H9 (cell line): ENCODE measurements around the gene WAC. TPM values are rescaled to one million over a fixed set of nuclear protein-coding genes. Genes with fewer than 3 reads are reported as not detected.

ENCODE experiments used
- DNase-seq: peaks from one replicate; pipeline ENCODE4 v3.0.0-alpha.2; 2017
- H2AFZ ChIP-seq: one replicate; pipeline ENCODE4 v1.6.1; 2013; ENCODE audit warnings: mild to moderate bottlenecking, low read length, control low read depth, moderate library complexity
- H2AK5ac ChIP-seq: 2 replicates; pipeline ENCODE4 v1.6.1; 2013; ENCODE audit warnings: low read length, control low read depth, mixed read lengths; ENCODE audit not compliant: insufficient read length
- H2BK120ac ChIP-seq: one replicate; pipeline ENCODE4 v1.6.1; 2013; ENCODE audit warnings: low read depth, mild to moderate bottlenecking, low read length, control low read depth, inconsistent platforms; ENCODE audit not compliant: poor library complexity, severe bottlenecking
- H2BK12ac ChIP-seq: 2 replicates; pipeline ENCODE4 v1.6.1; 2013; ENCODE audit warnings: low read length, control low read depth, mixed read lengths, low read depth; ENCODE audit not compliant: insufficient read length
- H2BK15ac ChIP-seq: 2 replicates; pipeline ENCODE4 v1.6.1; 2013; ENCODE audit warnings: low read depth, low read length, control low read depth
- H2BK20ac ChIP-seq: one replicate; pipeline ENCODE4 v1.6.1; 2013; ENCODE audit warnings: low read depth, mild to moderate bottlenecking, low read length, control low read depth, inconsistent platforms; ENCODE audit not compliant: poor library complexity, severe bottlenecking
- H2BK5ac ChIP-seq: 2 replicates; pipeline ENCODE4 v1.6.1; 2013; ENCODE audit warnings: low read length, control low read depth, mixed read lengths; ENCODE audit not compliant: insufficient read length
- H3K14ac ChIP-seq: 2 replicates; pipeline ENCODE4 v1.6.1; 2013; ENCODE audit warnings: low read length, control low read depth; ENCODE audit not compliant: insufficient read depth
- H3K18ac ChIP-seq: 2 replicates; pipeline ENCODE4 v1.6.1; 2013; ENCODE audit warnings: low read depth, mild to moderate bottlenecking, mixed read lengths, low read length, control low read depth; ENCODE audit not compliant: insufficient read length
- H3K23ac ChIP-seq: 2 replicates; pipeline ENCODE4 v1.6.1; 2013; ENCODE audit warnings: low read length, control low read depth, mixed read lengths, low read depth; ENCODE audit not compliant: insufficient read length
- H3K23me2 ChIP-seq: 2 replicates; pipeline ENCODE4 v1.6.1; 2013; ENCODE audit warnings: low read depth, mild to moderate bottlenecking, mixed read lengths, low read length, control low read depth; ENCODE audit not compliant: insufficient read length, poor library complexity, severe bottlenecking
- H3K27ac ChIP-seq: 2 replicates; pipeline ENCODE4 v1.5.1; 2013; ENCODE audit warnings: low read length, control low read depth, mixed read lengths, low read depth; ENCODE audit not compliant: insufficient read length
- H3K27me3 ChIP-seq: 2 replicates; pipeline ENCODE4 v1.6.1; 2013; ENCODE audit warnings: low read length, control low read depth, inconsistent platforms; ENCODE audit not compliant: insufficient read depth
- H3K4ac ChIP-seq: 2 replicates; pipeline ENCODE4 v1.6.1; 2013; ENCODE audit warnings: low read depth, mild to moderate bottlenecking, control low read depth, inconsistent platforms, low read length, moderate library complexity
- H3K4me1 ChIP-seq: 2 replicates; pipeline ENCODE4 v1.6.1; 2013; ENCODE audit warnings: low read length, control low read depth, inconsistent platforms; ENCODE audit not compliant: insufficient read depth
- H3K4me2 ChIP-seq: 2 replicates; pipeline ENCODE4 v1.6.1; 2013; ENCODE audit warnings: low read length, control low read depth, mixed read lengths; ENCODE audit not compliant: insufficient read length, insufficient read depth
- H3K56ac ChIP-seq: 2 replicates; pipeline ENCODE4 v1.6.1; 2013; ENCODE audit warnings: low read depth, mild to moderate bottlenecking, mixed read lengths, low read length, control low read depth; ENCODE audit not compliant: insufficient read length
- H3K79me1 ChIP-seq: 2 replicates; pipeline ENCODE4 v1.6.1; 2013; ENCODE audit warnings: low read depth, mild to moderate bottlenecking, moderate library complexity, low read length, control low read depth, inconsistent platforms; ENCODE audit not compliant: insufficient read depth, poor library complexity, severe bottlenecking
- H3K79me2 ChIP-seq: 2 replicates; pipeline ENCODE4 v1.6.1; 2013; ENCODE audit warnings: low read length, control low read depth, inconsistent platforms; ENCODE audit not compliant: insufficient read depth
- H3K9ac ChIP-seq: 2 replicates; pipeline ENCODE4 v1.6.1; 2013; ENCODE audit warnings: low read length, control low read depth, mixed read lengths; ENCODE audit not compliant: insufficient read length; ENCODE audit errors: extremely low read depth
- H3K9me3 ChIP-seq: one replicate; pipeline ENCODE4 v1.6.1; 2013; ENCODE audit warnings: low read depth, low read length, inconsistent platforms; ENCODE audit not compliant: control insufficient read depth
- H3T11ph ChIP-seq: one replicate; pipeline ENCODE4 v1.6.1; 2013; ENCODE audit warnings: mild to moderate bottlenecking, low read length, control low read depth, inconsistent platforms
- H4K20me1 ChIP-seq: one replicate; pipeline ENCODE4 v1.6.1; 2013; ENCODE audit not compliant: control insufficient read depth, insufficient read length, insufficient read depth
- H4K5ac ChIP-seq: 2 replicates; pipeline ENCODE4 v1.6.1; 2013; ENCODE audit warnings: low read depth, mild to moderate bottlenecking, mixed read lengths, low read length, control low read depth; ENCODE audit not compliant: insufficient read length
- H4K8ac ChIP-seq: replicated peaks from 2 replicates; pipeline ENCODE4 v1.6.1; 2013; ENCODE audit warnings: low read length, control low read depth, mixed read lengths, low read depth; ENCODE audit not compliant: insufficient read length
- H4K91ac ChIP-seq: 2 replicates; pipeline ENCODE4 v1.6.1; 2013; ENCODE audit warnings: low read depth, mild to moderate bottlenecking, moderate library complexity, mixed read lengths, low read length, control low read depth; ENCODE audit not compliant: insufficient read length
- H3K27ac Mint-ChIP-seq, 3 experiments: 2 replicates in 2 of 3; 3 replicates in 1 of 3; pipeline ENCODE4 v1.8.0; 2020 to 2021; ENCODE audit warnings: mixed read lengths in 3 of 3, mild to moderate bottlenecking in 1 of 3, moderate library complexity in 1 of 3
- H3K27me3 Mint-ChIP-seq: 2 replicates; pipeline ENCODE4 v1.8.0; 2021; ENCODE audit warnings: low read depth, mild to moderate bottlenecking, moderate library complexity, mixed read lengths
- H3K36me3 Mint-ChIP-seq, 3 experiments: 2 replicates in 2 of 3; 3 replicates in 1 of 3; pipeline ENCODE4 v1.8.0; 2020 to 2021; ENCODE audit warnings: low read depth in 3 of 3, mixed read lengths in 3 of 3; ENCODE audit not compliant: insufficient read depth in 1 of 3
- H3K4me1 Mint-ChIP-seq, 2 experiments: 2 replicates each; pipeline ENCODE4 v1.8.0; 2020; ENCODE audit warnings: mixed read lengths in 2 of 2
- H3K4me3 Mint-ChIP-seq, 2 experiments: 2 replicates in 1 of 2; 3 replicates in 1 of 2; pipeline ENCODE4 v1.8.0; 2020 to 2021; ENCODE audit warnings: mild to moderate bottlenecking in 2 of 2, mixed read lengths in 2 of 2, moderate library complexity in 1 of 2
- H3K9me3 Mint-ChIP-seq, 2 experiments: 2 replicates in 1 of 2; 3 replicates in 1 of 2; pipeline ENCODE4 v1.8.0; 2020; ENCODE audit warnings: mild to moderate bottlenecking in 2 of 2, mixed read lengths in 2 of 2, moderate library complexity in 1 of 2
- WGBS: extraction: QIAGEN DNeasy Blood & Tissue Kit; methylation state at CpG from one replicate; pipeline ENCODE4 v1.1.7; 2013; ENCODE audit warnings: missing lambda C conversion rate, low lambda C conversion rate, mixed read lengths; ENCODE audit not compliant: insufficient read length; ENCODE audit errors: extremely low coverage; 5-methylcytosine and 5-hydroxymethylcytosine counted together
- total RNA-seq: library from RNA; stranded (reverse); gene quantifications from 2 replicates; pipeline ENCODE4 v1.2.1, GENCODE V29; 2021
- TF ChIP-seq, protein P1 (sequence below): fragments of 200-600 bp; sonication (generic); conservative IDR thresholded peaks from 3 replicates; pipeline ENCODE4 v1.8.0; 2021; ENCODE audit warnings: antibody characterized with exemption, mild to moderate bottlenecking

WAC gene
- total RNA-seq, 1 experiment from 2014 or later = 130 TPM

DNA sequence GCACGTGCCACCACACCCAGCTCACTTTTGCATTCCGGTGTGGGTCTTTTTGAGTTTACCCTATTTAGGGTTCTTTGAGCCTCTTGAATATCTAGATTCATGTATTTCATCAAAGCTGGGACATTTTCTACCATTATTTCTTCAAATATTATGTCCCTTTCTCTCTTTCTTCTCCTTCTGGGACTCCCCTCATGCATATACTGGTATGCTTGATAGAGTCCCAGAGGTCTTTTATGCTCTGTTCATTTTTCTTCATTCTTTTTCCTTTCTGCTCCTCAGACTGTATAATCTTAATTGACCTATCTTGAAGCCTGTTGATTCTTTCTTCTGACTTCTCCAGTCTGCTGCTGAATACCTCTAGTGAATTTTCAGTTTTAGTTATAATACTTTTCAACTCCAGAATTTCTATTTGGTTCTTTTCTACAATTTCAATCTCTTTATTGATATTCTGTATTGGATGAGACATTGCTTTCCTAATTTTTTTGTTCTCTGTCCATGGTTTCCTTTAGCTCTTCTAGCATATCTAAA lies 9.1 kb upstream of the WAC start:
- no peak overlapping the region for H2BK15ac ChIP-seq
- no CpG with 5 or more reads among the region's 2 CpGs for WGBS

More for the DNA sequence above, 9.1 kb upstream of the WAC start:
- H3K9me3 Mint-ChIP-seq = peaks cover 21 to 26% of the 10 kb centered on the region in 2 experiments
- H3K23ac ChIP-seq = no peak overlapping the region
- H3K27ac ChIP-seq = no peak overlapping the region
- peaks cover 22% of the 10 kb centered on the region for H3K27me3 Mint-ChIP-seq
- no peak overlapping the region for H4K8ac ChIP-seq
- no peak overlapping the region for H2BK120ac ChIP-seq
- peaks cover 27 to 46% (median 35%) of the 10 kb centered on the region in 3 experiments for H3K36me3 Mint-ChIP-seq
- H3K56ac ChIP-seq = no peak overlapping the region
- H3K4me1 ChIP-seq = no peaks in the 10 kb centered on the region
- no peaks in the 10 kb centered on the region; the same call in 1 of the 2 replicates for H3K79me2 ChIP-seq
- H4K20me1 ChIP-seq = no peaks in the 10 kb centered on the region
- H3K4me2 ChIP-seq = no peak overlapping the region
- no peaks in the 10 kb centered on the region for H3K9me3 ChIP-seq
- H3K27me3 ChIP-seq = no peaks in the 10 kb centered on the region
- H3K4ac ChIP-seq = no peak overlapping the region
- H3K23me2 ChIP-seq = no peaks in the 10 kb centered on the region
- H3K4me3 Mint-ChIP-seq = no peak overlapping the region
- H2BK20ac ChIP-seq = no peak overlapping the region
- TF ChIP-seq, protein P1, sequence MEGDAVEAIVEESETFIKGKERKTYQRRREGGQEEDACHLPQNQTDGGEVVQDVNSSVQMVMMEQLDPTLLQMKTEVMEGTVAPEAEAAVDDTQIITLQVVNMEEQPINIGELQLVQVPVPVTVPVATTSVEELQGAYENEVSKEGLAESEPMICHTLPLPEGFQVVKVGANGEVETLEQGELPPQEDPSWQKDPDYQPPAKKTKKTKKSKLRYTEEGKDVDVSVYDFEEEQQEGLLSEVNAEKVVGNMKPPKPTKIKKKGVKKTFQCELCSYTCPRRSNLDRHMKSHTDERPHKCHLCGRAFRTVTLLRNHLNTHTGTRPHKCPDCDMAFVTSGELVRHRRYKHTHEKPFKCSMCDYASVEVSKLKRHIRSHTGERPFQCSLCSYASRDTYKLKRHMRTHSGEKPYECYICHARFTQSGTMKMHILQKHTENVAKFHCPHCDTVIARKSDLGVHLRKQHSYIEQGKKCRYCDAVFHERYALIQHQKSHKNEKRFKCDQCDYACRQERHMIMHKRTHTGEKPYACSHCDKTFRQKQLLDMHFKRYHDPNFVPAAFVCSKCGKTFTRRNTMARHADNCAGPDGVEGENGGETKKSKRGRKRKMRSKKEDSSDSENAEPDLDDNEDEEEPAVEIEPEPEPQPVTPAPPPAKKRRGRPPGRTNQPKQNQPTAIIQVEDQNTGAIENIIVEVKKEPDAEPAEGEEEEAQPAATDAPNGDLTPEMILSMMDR = no peak
- H3K79me1 ChIP-seq = no peaks in the 10 kb centered on the region
- no peak overlapping the region for H2BK12ac ChIP-seq
- H2AFZ ChIP-seq = no peak overlapping the region
- H4K91ac ChIP-seq = no peak overlapping the region
- H2BK5ac ChIP-seq = no peak overlapping the region
- no peak overlapping the region for H3K27ac Mint-ChIP-seq
- H3T11ph ChIP-seq = no peak overlapping the region
- no peak overlapping the region for H3K14ac ChIP-seq
- no peak overlapping the region for H4K5ac ChIP-seq
- no peak overlapping the region for H3K9ac ChIP-seq
- no peaks in the 10 kb centered on the region for H3K4me1 Mint-ChIP-seq
- H3K18ac ChIP-seq = no peak overlapping the region
- no peak overlapping the region for H2AK5ac ChIP-seq
- no peak for DNase-seq
